Peyer's patch (tissue), 4 donors: ENCODE data around the gene ZZZ3. TPM values are rescaled to one million over a fixed set of nuclear protein-coding genes. Genes with fewer than 3 reads are reported as not detected.
"Not testable (repeated sequence)": the region's sequence is repeated elsewhere in the genome, so short reads cannot be mapped to it uniquely, and the experiment has no call there.

Source experiments
- DNase-seq, 3 donors: peaks; one replicate each; pipeline ENCODE4 v3.0.0-alpha.2; 2017 to 2019
- H3K27ac ChIP-seq, 4 donors: fragments of 200-600 bp; sonication (generic); one replicate each; pipeline ENCODE4 v1.5.1; 2016 to 2019
- H3K27me3 ChIP-seq, 2 donors: fragments of 200-600 bp; sonication (generic); one replicate each; pipeline ENCODE4 v1.5.1; 2019
- H3K36me3 ChIP-seq, 3 donors: fragments of 200-600 bp; sonication (generic); one replicate each; pipeline ENCODE4 v1.5.1; 2016 to 2019
- H3K4me1 ChIP-seq, 4 donors: fragments of 200-600 bp; sonication (generic); one replicate each; pipeline ENCODE4 v1.5.1; 2016 to 2019
- H3K4me3 ChIP-seq, 4 donors: fragments of 200-600 bp; sonication (generic); 1 replicate in 3 of 4; 2 replicates in 1 of 4; pipeline ENCODE4 v1.5.1; 2016 to 2019; ENCODE audit warnings: mild to moderate bottlenecking in 1 of 4
- H3K9me3 ChIP-seq, 4 donors: fragments of 200-600 bp; sonication (generic); one replicate each; pipeline ENCODE4 v1.5.1; 2016 to 2019; ENCODE audit warnings: mild to moderate bottlenecking in 1 of 4
- POLR2A ChIP-seq, 2 donors: fragments of 450-650 bp; IDR thresholded peaks; one replicate each; pipeline ENCODE4 v1.5.1; 2017; ENCODE audit warnings: antibody characterized with exemption in 2 of 2, mild to moderate bottlenecking in 2 of 2, moderate library complexity in 2 of 2
- total RNA-seq, 4 donors: library from RNA; depleted of rRNA; stranded (reverse); fragments of >200 nt; gene quantifications; one replicate each; pipeline ENCODE4 v1.1.0, GENCODE V29; 2016
- TF ChIP-seq, protein P1 (sequence below), 6 experiments: fragments of 450-650 bp in 4 of 6; fragments of 200-600 bp in 2 of 6; sonication (generic) in 1 of 6; IDR thresholded peaks; one replicate each; pipeline ENCODE4 v1.5.1; 2017 to 2019; ENCODE audit warnings: antibody characterized with exemption in 6 of 6, mild to moderate bottlenecking in 3 of 6, moderate library complexity in 1 of 6

ZZZ3 gene
- total RNA-seq, 4 donors from 2014 or later, result 44.6 to 67.8 (median 55.6) TPM

DNA sequence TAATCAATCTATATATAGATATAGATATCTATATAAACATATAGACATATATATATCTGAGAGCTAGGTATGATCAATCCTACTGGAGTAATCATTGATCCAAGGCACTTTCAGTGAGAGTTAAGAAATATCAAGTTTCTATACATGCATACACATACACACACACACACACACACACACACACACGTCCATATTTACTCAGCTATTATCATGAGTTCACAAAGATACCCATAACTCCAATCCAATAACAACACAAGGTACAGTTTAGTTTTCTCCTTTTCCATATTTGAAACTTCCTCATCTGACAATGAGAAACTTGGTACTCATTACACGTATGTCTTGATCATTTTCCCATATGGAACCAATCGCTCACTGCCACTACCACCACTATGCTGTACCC is 27.3 kb upstream of the ZZZ3 start:
- peaks cover 0 to 76% (median 0%) of the 10 kb centered on the region in 3 donors for H3K36me3 ChIP-seq
- H3K27me3 ChIP-seq, result no peaks in the 10 kb centered on the region
- no peak for DNase-seq
- no peak overlapping the region for H3K27ac ChIP-seq
- TF ChIP-seq, protein P1, sequence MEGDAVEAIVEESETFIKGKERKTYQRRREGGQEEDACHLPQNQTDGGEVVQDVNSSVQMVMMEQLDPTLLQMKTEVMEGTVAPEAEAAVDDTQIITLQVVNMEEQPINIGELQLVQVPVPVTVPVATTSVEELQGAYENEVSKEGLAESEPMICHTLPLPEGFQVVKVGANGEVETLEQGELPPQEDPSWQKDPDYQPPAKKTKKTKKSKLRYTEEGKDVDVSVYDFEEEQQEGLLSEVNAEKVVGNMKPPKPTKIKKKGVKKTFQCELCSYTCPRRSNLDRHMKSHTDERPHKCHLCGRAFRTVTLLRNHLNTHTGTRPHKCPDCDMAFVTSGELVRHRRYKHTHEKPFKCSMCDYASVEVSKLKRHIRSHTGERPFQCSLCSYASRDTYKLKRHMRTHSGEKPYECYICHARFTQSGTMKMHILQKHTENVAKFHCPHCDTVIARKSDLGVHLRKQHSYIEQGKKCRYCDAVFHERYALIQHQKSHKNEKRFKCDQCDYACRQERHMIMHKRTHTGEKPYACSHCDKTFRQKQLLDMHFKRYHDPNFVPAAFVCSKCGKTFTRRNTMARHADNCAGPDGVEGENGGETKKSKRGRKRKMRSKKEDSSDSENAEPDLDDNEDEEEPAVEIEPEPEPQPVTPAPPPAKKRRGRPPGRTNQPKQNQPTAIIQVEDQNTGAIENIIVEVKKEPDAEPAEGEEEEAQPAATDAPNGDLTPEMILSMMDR (IDR thresholded peaks at IDR 0.05), result no peak
- no peak for TF ChIP-seq POLR2A (IDR thresholded peaks at IDR 0.05)
- H3K4me1 ChIP-seq, result no peaks in the 10 kb centered on the region
- no peaks in the 10 kb centered on the region for H3K9me3 ChIP-seq
- no peak overlapping the region for H3K4me3 ChIP-seq

DNA sequence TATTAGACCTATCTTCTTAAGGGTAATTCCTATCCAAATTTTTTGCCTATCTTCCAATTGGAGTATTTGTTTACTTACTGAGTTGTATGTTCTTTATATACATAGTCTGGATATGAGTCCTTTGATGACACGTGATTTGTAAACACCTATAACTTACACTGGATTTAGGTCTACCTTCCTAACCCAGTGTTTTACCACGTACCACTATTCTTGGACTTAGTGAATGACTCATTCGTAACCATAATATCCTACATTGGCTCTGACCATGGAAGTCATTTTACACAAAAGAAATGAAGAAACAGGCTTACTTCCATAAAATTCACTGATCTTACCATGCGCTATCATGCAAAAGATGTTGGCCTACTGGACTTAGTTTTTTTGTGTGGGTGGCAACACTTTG is 23.9 kb upstream of the ZZZ3 start:
- Histone ChIP-seq H3K27ac (no peak overlapping the region), H3K9me3 (no peaks in the 10 kb centered on the region), H3K4me3 (no peak overlapping the region), H3K4me1 (no peaks in the 10 kb centered on the region), H3K27me3 (no peaks in the 10 kb centered on the region), H3K36me3 (peaks cover 0 to 46% (median 0%) of the 10 kb centered on the region in 3 donors)
- no peak for TF ChIP-seq POLR2A (IDR thresholded peaks at IDR 0.05)
- TF ChIP-seq, protein P1 (IDR thresholded peaks at IDR 0.05), result no peak
- DNase-seq, result no peak

DNA sequence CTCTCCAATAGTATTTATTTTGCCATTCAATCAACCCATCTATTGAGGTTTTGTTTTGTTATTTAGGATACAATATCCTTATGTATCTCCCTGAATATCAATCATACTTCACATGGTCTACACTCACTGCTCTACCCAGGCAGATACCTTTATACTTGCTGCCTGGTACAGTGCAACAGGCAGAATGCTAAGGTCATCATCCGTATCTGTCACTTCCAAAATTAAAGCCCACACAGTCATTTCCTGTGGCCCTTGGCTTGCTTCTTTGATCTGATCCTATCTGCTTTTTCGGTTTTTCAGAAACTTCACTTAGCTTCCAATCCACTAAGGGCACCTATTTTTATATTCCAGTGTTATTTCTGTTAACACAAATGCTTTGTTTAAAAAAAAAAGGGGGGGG is 22.3 kb upstream of the ZZZ3 start:
- no peak for DNase-seq
- Histone ChIP-seq H3K4me3 (no peak overlapping the region), H3K9me3 (no peaks in the 10 kb centered on the region), H3K27ac (no peak overlapping the region), H3K4me1 (no peaks in the 10 kb centered on the region), H3K27me3 (no peaks in the 10 kb centered on the region), H3K36me3 (peaks cover 0 to 44% (median 0%) of the 10 kb centered on the region in 3 donors)
- TF ChIP-seq POLR2A (IDR thresholded peaks at IDR 0.05), result no peak
- TF ChIP-seq, protein P1 (IDR thresholded peaks at IDR 0.05), result no peak

DNA sequence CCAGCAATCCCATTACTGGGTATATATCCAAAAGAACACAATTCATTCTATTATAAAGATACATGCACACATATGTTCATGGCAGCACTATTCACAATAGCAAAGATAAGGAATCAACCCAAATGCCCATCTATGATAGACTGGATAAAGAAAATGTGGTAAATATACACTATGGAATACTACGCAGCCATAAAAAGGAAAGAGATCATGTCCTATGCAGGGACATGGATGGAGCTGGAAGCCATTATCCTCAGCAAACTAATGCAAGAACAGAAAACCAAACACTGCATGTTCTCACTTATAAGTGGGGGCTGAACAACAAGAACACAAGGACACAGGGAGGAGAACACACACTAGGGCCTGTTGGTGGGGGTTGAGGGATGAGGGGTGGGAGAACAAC is 17.2 kb upstream of the ZZZ3 start:
- H3K27ac ChIP-seq, DNase-seq, H3K4me1 ChIP-seq, H3K4me3 ChIP-seq, H3K9me3 ChIP-seq, H3K27me3 ChIP-seq: not testable (repeated sequence)
- peaks cover 0 to 38% (median 0%) of the 10 kb centered on the region in 3 donors for H3K36me3 ChIP-seq

DNA sequence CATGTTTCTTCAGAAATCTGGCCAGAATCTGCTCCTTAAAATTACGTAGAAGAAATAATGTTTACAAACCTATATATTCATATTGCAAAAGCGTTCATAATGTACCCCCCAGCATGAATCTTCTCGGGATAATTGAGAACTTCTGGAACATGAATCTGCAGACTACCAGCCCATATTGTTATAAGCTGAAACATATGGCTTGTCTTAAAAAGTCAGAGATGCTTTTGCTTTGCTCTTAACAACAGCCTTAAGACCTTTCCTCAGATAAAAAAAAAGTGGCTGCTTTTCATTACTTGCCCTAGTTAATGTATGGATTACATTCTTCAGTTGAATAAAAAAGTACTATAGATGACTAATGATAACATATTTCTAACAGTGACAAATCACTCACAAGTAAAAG is 15.0 kb upstream of the ZZZ3 start:
- H3K4me1 ChIP-seq, result no peaks in the 10 kb centered on the region
- peaks cover 0 to 54% (median 0%) of the 10 kb centered on the region in 3 donors for H3K36me3 ChIP-seq
- no peak for DNase-seq
- TF ChIP-seq, protein P1 (IDR thresholded peaks at IDR 0.05), result no peak
- no peak overlapping the region for H3K27ac ChIP-seq
- H3K4me3 ChIP-seq, result no peak overlapping the region
- H3K9me3 ChIP-seq, result no peaks in the 10 kb centered on the region
- no peaks in the 10 kb centered on the region for H3K27me3 ChIP-seq

DNA sequence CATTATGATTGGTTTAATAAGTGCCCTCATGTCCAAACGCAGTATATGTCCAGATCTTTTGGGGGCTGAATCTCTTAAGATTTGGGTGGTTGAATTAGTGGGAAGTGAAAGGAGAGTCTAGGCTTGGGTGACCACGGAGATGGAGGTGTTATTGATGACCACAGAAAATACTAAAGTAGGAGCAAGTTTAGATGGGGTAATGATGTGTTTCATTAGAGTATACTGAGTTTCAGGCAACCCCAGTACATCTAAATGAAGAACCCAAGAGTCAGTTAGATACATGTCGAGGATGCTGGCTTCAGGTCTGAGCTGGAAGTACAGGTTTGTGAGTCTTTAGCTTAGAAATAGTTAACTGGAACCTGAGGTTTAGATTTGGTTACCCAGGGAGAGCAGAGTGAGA is 6.5 kb upstream of the ZZZ3 start:
- Histone ChIP-seq H3K27ac (no peak overlapping the region), H3K4me3 (no peak overlapping the region), H3K27me3 (no peaks in the 10 kb centered on the region), H3K36me3 (peaks cover 0 to 10% (median 0%) of the 10 kb centered on the region in 3 donors), H3K9me3 (no peaks in the 10 kb centered on the region), H3K4me1 (peaks cover 0 to 3% (median 0%) of the 10 kb centered on the region in 4 donors)
- no peak for DNase-seq
- TF ChIP-seq POLR2A (IDR thresholded peaks at IDR 0.05), result no peak
- TF ChIP-seq, protein P1 (IDR thresholded peaks at IDR 0.05), result no peak
